HG02938 (cell line): ENCODE data around the gene DNAJB1.

Source experiments
- ATAC-seq: cut with Tn5 transposase; IDR thresholded peaks from one replicate; pipeline ENCODE4 v1.9.1; 2021; ENCODE audit warnings: mild to moderate bottlenecking, moderate library complexity; ENCODE audit not compliant: unreplicated experiment

Gene DNAJB1

GRCh38 chr19:14473978-14474578 lies 44.1 kb downstream of the DNAJB1 start:
- no peak for ATAC-seq

GRCh38 chr19:14473073-14473977 lies 44.9 kb downstream of the DNAJB1 start:
- no peak for ATAC-seq

- no peak for ATAC-seq
Measured at GRCh38 chr19:14472202-14472938, 45.8 kb downstream of the DNAJB1 start.

GRCh38 chr19:14471436-14472187 lies 46.6 kb downstream of the DNAJB1 start:
- no peak for ATAC-seq

GRCh38 chr19:14470031-14470876 lies 47.9 kb downstream of the DNAJB1 start:
- ATAC-seq, result no peak

- ATAC-seq, result no peak
Measured at GRCh38 chr19:14467816-14468215, 50.4 kb downstream of the DNAJB1 start.

GRCh38 chr19:14467391-14467790 lies 50.8 kb downstream of the DNAJB1 start:
- no peak for ATAC-seq
